Gastroesophageal sphincter (tissue), 3 donors: ENCODE results near the gene DYNC2I2.

Experiments
- CTCF ChIP-seq, 4 experiments: fragments of 200-600 bp in 2 of 4; fragments of 450-650 bp in 2 of 4; sonication (generic) in 1 of 4; IDR thresholded peaks; one replicate each; pipeline ENCODE4 v1.5.1; 2017 to 2019; ENCODE audit warnings: antibody characterized with exemption in 4 of 4, mild to moderate bottlenecking in 2 of 4, moderate library complexity in 2 of 4
- EP300 ChIP-seq: sonication (generic); formaldehyde crosslinking; IDR thresholded peaks from one replicate; pipeline ENCODE4 v1.6.1; 2017; ENCODE audit warnings: antibody characterized with exemption, mild to moderate bottlenecking
- POLR2AphosphoS5 ChIP-seq: sonication (generic); formaldehyde crosslinking; IDR thresholded peaks from one replicate; pipeline ENCODE4 v1.6.1; 2017; ENCODE audit warnings: antibody characterized with exemption

- TF ChIP-seq CTCF (IDR thresholded peaks at IDR 0.05): no peak
- TF ChIP-seq EP300: no peak
- no peak for TF ChIP-seq POLR2AphosphoS5
These were observed 28.7 kb downstream of the DYNC2I2 start for GRCh38 chr9:128627906-128628305.
